Measurements from ENCODE around the gene PGC. TPM values are rescaled to one million over a fixed set of nuclear protein-coding genes. Genes with fewer than 3 reads are reported as not detected.

The PGC gene
- total RNA-seq, 1 experiment from 2014 or later = not detected

DNA sequence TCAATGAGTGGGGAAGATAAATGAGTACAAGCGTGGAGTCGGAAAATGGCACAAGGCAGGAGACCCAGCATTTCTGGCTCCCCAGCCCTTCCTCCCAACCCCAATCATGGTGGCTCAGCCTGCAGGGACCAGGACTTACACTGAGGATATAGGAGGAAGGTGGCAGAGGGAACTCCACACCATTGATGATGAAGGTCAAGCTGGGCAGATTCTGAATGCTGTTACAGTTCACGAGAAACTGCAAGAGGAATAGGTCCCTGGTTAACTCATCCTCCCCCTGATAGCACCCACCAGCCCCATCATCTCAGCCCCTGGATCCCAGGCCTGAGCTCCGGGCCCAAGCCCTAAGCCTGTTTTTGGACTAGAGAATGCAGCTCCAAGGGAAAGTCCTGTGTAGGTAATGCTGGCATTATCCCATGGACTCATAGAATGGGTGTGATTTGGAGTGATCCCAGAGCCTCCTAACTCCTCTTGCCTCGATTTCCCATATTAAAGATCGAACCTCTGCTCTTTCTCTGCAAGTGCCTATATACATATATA is 9.5 kb downstream of the PGC start:
- Mint-ChIP-seq H3K27me3 (ENCODE audit: low read depth) (peaks cover 21% of the 10 kb centered on the region), H3K27ac (no peak overlapping the region), H3K4me3 (no peak overlapping the region), H3K4me1 (peaks cover 28% of the 10 kb centered on the region in 2 experiments), H3K9me3 (no peaks in the 10 kb centered on the region; a peak in 1 of 5 replicates), H3K36me3 (ENCODE audit: insufficient read depth in 1 of 3, low read depth in 3 of 3) (no peaks in the 10 kb centered on the region; a peak in 1 of 7 replicates)
- Histone ChIP-seq H4K20me1 (ENCODE audit: control insufficient read depth, insufficient read depth, insufficient read length) (no peaks in the 10 kb centered on the region), H3K18ac (ENCODE audit: insufficient read length, low read depth, low read length) (no peak overlapping the region), H2AFZ (ENCODE audit: low read length) (no peak overlapping the region), H2BK12ac (ENCODE audit: insufficient read length, low read depth, low read length) (no peak overlapping the region), H3K23ac (ENCODE audit: insufficient read length, low read depth, low read length) (no peak overlapping the region), H3K56ac (ENCODE audit: insufficient read length, low read depth, low read length) (no peak overlapping the region), H2AK5ac (ENCODE audit: insufficient read length, low read length) (no peak overlapping the region), H3K4me1 (ENCODE audit: insufficient read depth, low read length) (no peaks in the 10 kb centered on the region; the same call in 1 of the 2 replicates), H2BK120ac (ENCODE audit: low read depth, low read length, poor library complexity, severe bottlenecking) (no peak overlapping the region), H3K9ac (ENCODE audit: extremely low read depth, insufficient read length, low read length) (no peak overlapping the region), H3K14ac (ENCODE audit: insufficient read depth, low read length) (no peak overlapping the region), H3T11ph (ENCODE audit: low read length) (no peak overlapping the region), H4K8ac (replicated peaks; ENCODE audit: insufficient read length, low read depth, low read length) (no peak overlapping the region), H3K4me2 (ENCODE audit: insufficient read depth, insufficient read length, low read length) (no peak overlapping the region), H3K9me3 (ENCODE audit: control insufficient read depth, low read depth, low read length) (no peaks in the 10 kb centered on the region), H3K23me2 (ENCODE audit: insufficient read length, low read depth, low read length, poor library complexity, severe bottlenecking) (peaks cover 12% of the 10 kb centered on the region), H3K4ac (ENCODE audit: low read depth, low read length) (no peak overlapping the region), H2BK15ac (ENCODE audit: low read depth, low read length) (no peak overlapping the region), H3K79me1 (ENCODE audit: insufficient read depth, low read depth, low read length, poor library complexity, severe bottlenecking) (no peaks in the 10 kb centered on the region), H2BK20ac (ENCODE audit: low read depth, low read length, poor library complexity, severe bottlenecking) (no peak overlapping the region), H4K5ac (ENCODE audit: insufficient read length, low read depth, low read length) (no peak overlapping the region), H2BK5ac (ENCODE audit: insufficient read length, low read length) (no peak overlapping the region), H3K27me3 (ENCODE audit: insufficient read depth, low read length) (no peaks in the 10 kb centered on the region), H3K27ac (ENCODE audit: insufficient read length, low read depth, low read length) (no peak overlapping the region), H4K91ac (ENCODE audit: insufficient read length, low read depth, low read length) (no peak overlapping the region), H3K79me2 (ENCODE audit: insufficient read depth, low read length) (no peaks in the 10 kb centered on the region)
- WGBS (ENCODE audit: extremely low coverage, insufficient read length, low lambda C conversion rate) = no CpG with 5 or more reads among the region's 6 CpGs
- TF ChIP-seq, protein P1, sequence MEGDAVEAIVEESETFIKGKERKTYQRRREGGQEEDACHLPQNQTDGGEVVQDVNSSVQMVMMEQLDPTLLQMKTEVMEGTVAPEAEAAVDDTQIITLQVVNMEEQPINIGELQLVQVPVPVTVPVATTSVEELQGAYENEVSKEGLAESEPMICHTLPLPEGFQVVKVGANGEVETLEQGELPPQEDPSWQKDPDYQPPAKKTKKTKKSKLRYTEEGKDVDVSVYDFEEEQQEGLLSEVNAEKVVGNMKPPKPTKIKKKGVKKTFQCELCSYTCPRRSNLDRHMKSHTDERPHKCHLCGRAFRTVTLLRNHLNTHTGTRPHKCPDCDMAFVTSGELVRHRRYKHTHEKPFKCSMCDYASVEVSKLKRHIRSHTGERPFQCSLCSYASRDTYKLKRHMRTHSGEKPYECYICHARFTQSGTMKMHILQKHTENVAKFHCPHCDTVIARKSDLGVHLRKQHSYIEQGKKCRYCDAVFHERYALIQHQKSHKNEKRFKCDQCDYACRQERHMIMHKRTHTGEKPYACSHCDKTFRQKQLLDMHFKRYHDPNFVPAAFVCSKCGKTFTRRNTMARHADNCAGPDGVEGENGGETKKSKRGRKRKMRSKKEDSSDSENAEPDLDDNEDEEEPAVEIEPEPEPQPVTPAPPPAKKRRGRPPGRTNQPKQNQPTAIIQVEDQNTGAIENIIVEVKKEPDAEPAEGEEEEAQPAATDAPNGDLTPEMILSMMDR (conservative IDR thresholded peaks at IDR 0.05) = no peak
- DNase-seq = no peak

Measured in H9 (cell line).